Measurements from ENCODE around the gene QSER1. TPM values are rescaled to one million over a fixed set of nuclear protein-coding genes. Genes with fewer than 3 reads are reported as not detected.

The QSER1 gene
- total and polyA plus RNA-seq, 7 donors: 1.2 to 41.0 (median 24.6) TPM

Small RNAs within 50 kb of the gene (small RNA-seq; reads per million reads assigned to genes)
- gene RF00019: 0 reads per million in 3 donors

Other genes with a start within 250 kb of the QSER1 start
- not detected for gene CCDC73, start 98.1 kb upstream of the QSER1 start, total RNA-seq
- gene CCDC73, start 98.1 kb upstream of the QSER1 start, polyA plus RNA-seq: not detected
- gene PRRG4, start 62.9 kb upstream of the QSER1 start, total RNA-seq: 1 to 10 TPM; 1.6 to 2.1 (median 1.7) TPM
- gene PRRG4, start 62.9 kb upstream of the QSER1 start, polyA plus RNA-seq: 1 to 10 TPM; 4.8 to 6.2 (median 5.3) TPM
- 1 to 10 TPM; 2.0 to 7.5 (median 3.1) TPM for gene DEPDC7, start 123.1 kb downstream of the QSER1 start, total RNA-seq
- 1 to 10 TPM; 2.0 to 6.5 (median 6.0) TPM for gene DEPDC7, start 123.1 kb downstream of the QSER1 start, polyA plus RNA-seq
- gene TCP11L1, start 146.8 kb downstream of the QSER1 start, total RNA-seq: 10 to 100 TPM; 38.7 to 70.3 (median 42.7) TPM
- 1 to 10 TPM; 4.2 to 8.1 (median 7.7) TPM for gene TCP11L1, start 146.8 kb downstream of the QSER1 start, polyA plus RNA-seq

All from sigmoid colon (tissue), 7 donors.